OCI-LY1 (cell line): ENCODE measurements around the gene CTTNBP2.

Source experiments
- EZH2 ChIP-seq: fragments of 200-600 bp; sonication (generic), shearing (Covaris generic); IDR thresholded peaks from 2 replicates; pipeline ENCODE4 v1.8.0; 2017; ENCODE audit warnings: borderline replicate concordance, mixed run types, mild to moderate bottlenecking, antibody characterized with exemption, low read length, moderate library complexity, mixed read lengths
- TF ChIP-seq, protein P1 (sequence below): fragments of 200-600 bp; sonication (generic), shearing (Covaris generic); IDR thresholded peaks from 2 replicates; pipeline ENCODE4 v1.5.1; 2017; ENCODE audit warnings: mild to moderate bottlenecking, antibody characterized with exemption, low read length, moderate library complexity, mixed read lengths

DNA sequence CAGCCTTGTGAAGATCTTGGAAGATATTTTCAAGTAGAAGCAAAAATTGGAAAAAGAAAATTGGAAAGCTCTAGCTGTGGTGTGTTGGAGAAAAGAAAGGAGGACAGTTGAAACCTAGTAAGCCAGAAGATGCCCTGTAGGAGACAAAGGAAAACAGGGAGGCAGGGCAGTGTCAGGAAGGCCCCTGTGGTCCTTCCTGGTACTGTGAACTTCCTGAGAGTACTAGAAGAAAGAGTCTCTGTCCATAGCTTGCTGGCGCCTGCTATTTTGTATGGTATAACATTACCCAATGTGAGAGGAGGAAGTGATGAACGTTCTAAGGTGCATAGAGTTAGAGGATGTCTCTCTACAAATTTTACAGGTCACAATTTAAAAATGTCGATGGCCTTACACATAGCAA, 183.1 kb downstream of the CTTNBP2 start:
- TF ChIP-seq, protein P1, sequence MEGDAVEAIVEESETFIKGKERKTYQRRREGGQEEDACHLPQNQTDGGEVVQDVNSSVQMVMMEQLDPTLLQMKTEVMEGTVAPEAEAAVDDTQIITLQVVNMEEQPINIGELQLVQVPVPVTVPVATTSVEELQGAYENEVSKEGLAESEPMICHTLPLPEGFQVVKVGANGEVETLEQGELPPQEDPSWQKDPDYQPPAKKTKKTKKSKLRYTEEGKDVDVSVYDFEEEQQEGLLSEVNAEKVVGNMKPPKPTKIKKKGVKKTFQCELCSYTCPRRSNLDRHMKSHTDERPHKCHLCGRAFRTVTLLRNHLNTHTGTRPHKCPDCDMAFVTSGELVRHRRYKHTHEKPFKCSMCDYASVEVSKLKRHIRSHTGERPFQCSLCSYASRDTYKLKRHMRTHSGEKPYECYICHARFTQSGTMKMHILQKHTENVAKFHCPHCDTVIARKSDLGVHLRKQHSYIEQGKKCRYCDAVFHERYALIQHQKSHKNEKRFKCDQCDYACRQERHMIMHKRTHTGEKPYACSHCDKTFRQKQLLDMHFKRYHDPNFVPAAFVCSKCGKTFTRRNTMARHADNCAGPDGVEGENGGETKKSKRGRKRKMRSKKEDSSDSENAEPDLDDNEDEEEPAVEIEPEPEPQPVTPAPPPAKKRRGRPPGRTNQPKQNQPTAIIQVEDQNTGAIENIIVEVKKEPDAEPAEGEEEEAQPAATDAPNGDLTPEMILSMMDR = no peak
- TF ChIP-seq EZH2 = no peak
